NB4 (cell line): ENCODE data around the gene OGDHL.

Experiments
- CTCF ChIP-seq: IDR thresholded peaks from one replicate; pipeline ENCODE4 v1.5.1; 2012; ENCODE audit warnings: low read depth, low read length
- MAX ChIP-seq: IDR thresholded peaks from 2 replicates; pipeline ENCODE4 v1.6.1; 2011; ENCODE audit warnings: low read depth, low read length
- POLR2A ChIP-seq: IDR thresholded peaks from 2 replicates; pipeline ENCODE4 v1.6.1; 2011; ENCODE audit warnings: mild to moderate bottlenecking; ENCODE audit not compliant: insufficient read length; ENCODE audit errors: extremely low read depth

GRCh38 chr10:49751636-49752510 is 10.2 kb downstream of the OGDHL start:
- TF ChIP-seq CTCF (no peak), POLR2A (no peak), MAX (no peak)
